MM.1S (cell line): Measurements from ENCODE around the gene LRPAP1.

Experiments used
- CTCF ChIP-seq: fragments of 300-600 bp; sonication (generic); IDR thresholded peaks from 2 replicates; pipeline ENCODE4 v1.5.1; 2016; ENCODE audit warnings: antibody characterized with exemption, low read length, mixed read lengths
- EZH2 ChIP-seq: fragments of 300-600 bp; sonication (generic); optimal IDR thresholded peaks from 2 replicates; pipeline ENCODE3; 2017; ENCODE audit warnings: low read depth, mild to moderate bottlenecking, antibody characterized with exemption, low read length, mixed read lengths
- EZH2phosphoT487 ChIP-seq: fragments of 300-600 bp; sonication (generic); IDR thresholded peaks from 2 replicates; pipeline ENCODE4 v1.6.1; 2018; ENCODE audit warnings: antibody characterized with exemption, low read length

GRCh38 chr4:3514221-3514780 lies 17.9 kb downstream of the LRPAP1 start:
- TF ChIP-seq CTCF (no peak), EZH2 (no peak), EZH2phosphoT487 (no peak)
